Measurements from ENCODE around the gene ZNF322. TPM values are rescaled to one million over a fixed set of nuclear protein-coding genes. Genes with fewer than 3 reads are reported as not detected.

ZNF322 gene
- total RNA-seq, 1 experiment from 2014 or later: 22.5 TPM

GRCh38 chr6:26596579-26597388, 62.8 kb downstream of the ZNF322 start, which contains the start of gene ABT1:
Gene ABT1 (plus strand): TSS chr6:26596953. CDS start chr6:26596983, 30 bp downstream.
- peaks cover 3% of the 10 kb centered on the region for H3K27me3 Mint-ChIP-seq (ENCODE audit: insufficient read depth, unreplicated experiment)
- ChIA-PET CTCF (no interaction called here), POLR2A (no interaction called here)
- H3K4me1 Mint-ChIP-seq (ENCODE audit: low read depth, unreplicated experiment): no peaks in the 10 kb centered on the region
- no peak within 1 kb of the TSS for H3K4me3 Mint-ChIP-seq (ENCODE audit: unreplicated experiment)
- peaks cover 16% of the 10 kb centered on the region for H3K36me3 Mint-ChIP-seq (ENCODE audit: insufficient read depth, unreplicated experiment)
- H3K9me3 Mint-ChIP-seq (ENCODE audit: unreplicated experiment): peaks cover 5% of the 10 kb centered on the region
- TF ChIP-seq, protein P1, sequence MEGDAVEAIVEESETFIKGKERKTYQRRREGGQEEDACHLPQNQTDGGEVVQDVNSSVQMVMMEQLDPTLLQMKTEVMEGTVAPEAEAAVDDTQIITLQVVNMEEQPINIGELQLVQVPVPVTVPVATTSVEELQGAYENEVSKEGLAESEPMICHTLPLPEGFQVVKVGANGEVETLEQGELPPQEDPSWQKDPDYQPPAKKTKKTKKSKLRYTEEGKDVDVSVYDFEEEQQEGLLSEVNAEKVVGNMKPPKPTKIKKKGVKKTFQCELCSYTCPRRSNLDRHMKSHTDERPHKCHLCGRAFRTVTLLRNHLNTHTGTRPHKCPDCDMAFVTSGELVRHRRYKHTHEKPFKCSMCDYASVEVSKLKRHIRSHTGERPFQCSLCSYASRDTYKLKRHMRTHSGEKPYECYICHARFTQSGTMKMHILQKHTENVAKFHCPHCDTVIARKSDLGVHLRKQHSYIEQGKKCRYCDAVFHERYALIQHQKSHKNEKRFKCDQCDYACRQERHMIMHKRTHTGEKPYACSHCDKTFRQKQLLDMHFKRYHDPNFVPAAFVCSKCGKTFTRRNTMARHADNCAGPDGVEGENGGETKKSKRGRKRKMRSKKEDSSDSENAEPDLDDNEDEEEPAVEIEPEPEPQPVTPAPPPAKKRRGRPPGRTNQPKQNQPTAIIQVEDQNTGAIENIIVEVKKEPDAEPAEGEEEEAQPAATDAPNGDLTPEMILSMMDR (IDR thresholded peaks at IDR 0.05; ENCODE audit: insufficient read depth in 1 of 2, low read depth in 1 of 2, low read length in 1 of 2, severe bottlenecking in 1 of 2, unreplicated experiment in 1 of 2): no peak
- no peak within 1 kb of the TSS for H3K27ac Mint-ChIP-seq (ENCODE audit: unreplicated experiment)
- Histone ChIP-seq H3K27me3 (replicated peaks; ENCODE audit: control insufficient read depth, insufficient read depth, low read length) (no peaks in the 10 kb centered on the region), H3K9me3 (no peaks in the 10 kb centered on the region), H3K4me3 (ENCODE audit: low read depth, low read length) (peak within 1 kb of the TSS; percentile 91), H3K4me1 (no peaks in the 10 kb centered on the region), H3K36me3 (ENCODE audit: control insufficient read depth, insufficient read depth, low read length) (no peaks in the 10 kb centered on the region)
- no TSS peak for BruUV-seq (replicated peaks)
- intact Hi-C loops (cut with micrococcal nuclease; ENCODE audit: unreplicated experiment): loop anchor here (1.0 kb wide), 2 partner anchors 24 to 255 kb away; no protein-coding TSS in a partner anchor
- peak; percentile 97 to 98 for DNase-seq

GRCh38 chr6:26595669-26596269, 63.8 kb downstream of the ZNF322 start:
- intact Hi-C loops (cut with micrococcal nuclease; ENCODE audit: unreplicated experiment): loop anchor here (1.0 kb wide), 2 partner anchors 23 to 254 kb away; no protein-coding TSS in a partner anchor
- Mint-ChIP-seq H3K36me3 (ENCODE audit: insufficient read depth, unreplicated experiment) (peaks cover 16% of the 10 kb centered on the region), H3K27ac (ENCODE audit: unreplicated experiment) (no peak overlapping the region), H3K9me3 (ENCODE audit: unreplicated experiment) (peaks cover 13% of the 10 kb centered on the region), H3K27me3 (ENCODE audit: insufficient read depth, unreplicated experiment) (peaks cover 8% of the 10 kb centered on the region), H3K4me1 (ENCODE audit: low read depth, unreplicated experiment) (no peaks in the 10 kb centered on the region), H3K4me3 (ENCODE audit: unreplicated experiment) (no peak overlapping the region)
- Histone ChIP-seq H3K36me3 (ENCODE audit: control insufficient read depth, insufficient read depth, low read length) (no peaks in the 10 kb centered on the region), H3K27me3 (replicated peaks; ENCODE audit: control insufficient read depth, insufficient read depth, low read length) (no peaks in the 10 kb centered on the region), H3K4me3 (ENCODE audit: low read depth, low read length) (peak overlapping the region; percentile 91), H3K4me1 (no peaks in the 10 kb centered on the region), H3K9me3 (no peaks in the 10 kb centered on the region)
- ChIA-PET POLR2A (interaction anchor here (0.5 to 1.2 kb wide), 4 partner anchors 58 to 684 kb away, joined by 3 to 22 read pairs (median 6); partner anchors contain the start of gene HMGN4), CTCF (interaction anchor here (0.6 to 2.5 kb wide), 14 partner anchors 13 to 531 kb away, joined by 3 to 45 read pairs (median 4); a partner anchor contains a TSS)
- DNase-seq: peak; percentile 90 to 92
- no TSS peak for BruUV-seq (replicated peaks)
- TF ChIP-seq, protein P1 (IDR thresholded peaks at IDR 0.05; ENCODE audit: insufficient read depth in 1 of 2, low read depth in 1 of 2, low read length in 1 of 2, severe bottlenecking in 1 of 2, unreplicated experiment in 1 of 2): peak; percentile 94 to 95
